Germinal center (tissue), 1 donor: ENCODE data around the gene IFNA14.
"Not testable (repeated sequence)": the region's sequence is repeated elsewhere in the genome, so short reads cannot be mapped to it uniquely, and the experiment has no call there.

ENCODE experiments used
- DNase-seq: peaks from one replicate; pipeline ENCODE4 v3.0.0; 2012; ENCODE audit warnings: mixed read lengths, low spot score

IFNA14 gene

GRCh38 chr9:21239911-21240310, at the start of gene IFNA14:
Gene IFNA14 (minus strand): TSS chr9:21240005. CDS start chr9:21239935, 70 bp downstream.
- no peak for DNase-seq

- no peak for DNase-seq
Measured at GRCh38 chr9:21287280-21287679, 47.5 kb upstream of the IFNA14 start.

GRCh38 chr9:21286659-21287058, 46.9 kb upstream of the IFNA14 start:
- no peak for DNase-seq

GRCh38 chr9:21286099-21286498, 46.3 kb upstream of the IFNA14 start:
- no peak for DNase-seq

- no peak for DNase-seq
Measured at GRCh38 chr9:21281275-21281674, 41.5 kb upstream of the IFNA14 start.

- DNase-seq, result no peak
Measured at GRCh38 chr9:21268347-21268657, 28.5 kb upstream of the IFNA14 start.

- DNase-seq, result no peak
Measured at GRCh38 chr9:21267485-21268346, 27.9 kb upstream of the IFNA14 start.

DNA sequence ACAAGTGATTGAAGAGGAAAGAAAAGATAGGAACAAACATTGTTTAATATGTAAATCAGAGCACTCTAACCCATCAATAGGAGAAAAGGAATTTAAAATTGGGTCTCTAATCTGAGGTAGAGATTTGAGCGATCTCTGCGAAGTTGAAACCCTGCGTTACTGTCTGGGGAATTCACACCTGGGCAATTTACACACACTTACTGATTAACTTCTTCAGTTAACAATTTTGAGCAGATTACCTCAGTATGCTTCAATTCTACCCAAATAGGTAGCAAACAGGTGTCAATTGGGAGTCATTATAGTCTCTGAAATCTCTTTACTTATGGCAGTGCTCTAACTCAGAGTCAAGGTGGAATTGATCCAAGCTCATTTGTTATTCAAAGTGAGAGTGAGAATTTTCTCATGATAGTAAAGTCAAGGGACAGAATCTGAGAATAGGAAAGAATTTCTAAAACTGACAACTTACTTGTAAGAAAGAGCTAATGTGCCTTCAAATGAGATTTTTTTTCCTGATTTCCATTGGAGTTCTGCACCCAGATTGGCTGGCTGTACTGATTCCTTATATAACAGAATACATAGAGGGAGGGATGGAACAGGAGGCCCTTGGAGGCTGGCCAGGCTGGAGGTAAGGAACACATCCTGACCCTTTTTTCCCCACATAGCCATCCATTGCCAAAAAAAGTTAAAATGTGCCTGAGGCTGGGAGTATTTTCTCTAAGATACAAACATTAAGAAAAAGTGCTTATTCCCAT, 27.1 kb upstream of the IFNA14 start:
- DNase-seq, result no peak

- no peak for DNase-seq
Measured at GRCh38 chr9:21265421-21266189, 25.8 kb upstream of the IFNA14 start.

GRCh38 chr9:21255538-21256212, 15.9 kb upstream of the IFNA14 start:
- DNase-seq, result no peak

DNA sequence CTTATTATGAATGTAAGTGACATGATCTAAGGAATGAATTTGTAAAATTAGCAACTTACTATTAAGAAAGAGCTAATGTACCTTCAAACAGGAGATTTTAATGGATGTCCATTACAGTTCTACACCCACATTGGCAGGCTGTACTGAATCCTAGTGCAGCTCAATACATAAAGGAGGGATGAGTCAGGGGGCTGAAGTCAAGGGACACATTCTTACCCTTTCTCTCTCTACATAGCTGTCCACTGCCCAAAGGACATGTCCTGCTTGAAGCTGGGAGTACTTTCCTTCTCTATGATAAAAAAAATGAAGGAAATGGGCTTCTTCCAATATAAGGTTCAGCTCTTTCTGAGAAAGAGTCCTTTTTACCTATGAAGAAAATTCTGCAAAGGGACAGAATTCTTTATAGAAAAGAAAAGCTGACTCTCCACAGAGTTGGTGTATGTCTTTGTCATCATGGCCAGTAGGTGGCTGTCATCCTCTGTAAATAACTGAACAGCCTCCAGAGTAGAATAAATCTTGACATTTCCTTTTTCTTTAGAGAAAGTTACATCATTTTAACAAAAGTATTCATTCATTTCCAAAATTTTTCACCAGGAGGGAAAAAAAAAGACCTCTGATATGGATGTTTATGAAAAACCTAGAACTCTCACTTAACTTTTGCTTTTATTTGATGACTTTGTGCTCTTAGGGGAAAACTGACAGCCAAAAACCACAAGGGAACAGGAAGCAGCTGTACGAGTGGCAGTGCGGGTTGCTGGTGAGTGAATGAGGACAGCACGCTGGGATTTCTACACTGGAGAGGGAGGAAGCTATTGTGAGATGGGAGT, 13.1 kb upstream of the IFNA14 start:
- DNase-seq, result no peak

- no peak for DNase-seq
Measured at GRCh38 chr9:21251638-21252037, 11.8 kb upstream of the IFNA14 start.

DNA sequence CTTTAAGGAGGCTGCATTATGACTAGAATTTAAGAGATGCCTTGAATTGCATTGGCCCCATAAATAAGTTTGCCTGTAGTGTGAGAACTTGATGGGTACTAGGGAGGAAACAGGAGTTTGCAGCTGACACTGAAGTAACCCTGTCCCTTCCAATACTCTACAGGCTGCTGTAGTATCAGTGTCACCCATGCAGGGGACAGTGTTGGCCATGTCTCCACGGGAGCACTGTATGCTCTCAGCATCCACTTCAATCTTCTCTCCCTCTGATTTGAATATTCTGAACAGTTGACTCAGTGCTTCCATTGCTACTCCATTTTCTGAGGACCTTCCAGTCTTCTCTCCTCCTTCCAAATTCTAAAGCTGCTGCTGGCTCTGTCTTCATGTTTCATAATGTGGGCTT, 11.4 kb upstream of the IFNA14 start:
- no peak for DNase-seq

DNA sequence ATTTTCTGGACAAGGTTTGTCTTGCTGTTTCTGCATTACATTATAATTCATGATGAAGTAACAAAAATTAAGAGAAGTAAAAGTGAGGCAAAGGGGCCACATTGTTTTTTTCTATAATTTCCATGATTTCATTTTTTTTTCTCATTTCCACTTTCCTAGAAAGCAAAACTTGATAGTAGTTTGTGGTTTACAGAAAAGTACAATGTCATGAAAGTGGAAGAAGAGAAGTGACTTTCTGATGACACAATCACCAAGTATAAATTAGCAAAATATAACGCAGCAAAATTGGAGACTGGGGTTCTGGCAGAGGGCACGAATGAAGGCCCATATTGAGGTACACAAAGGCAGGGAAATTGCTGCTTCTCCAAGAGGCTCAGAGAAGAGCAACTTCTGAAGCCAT, 5.0 kb upstream of the IFNA14 start:
- DNase-seq, result no peak

GRCh38 chr9:21236360-21236714, 3.5 kb downstream of the IFNA14 start:
- DNase-seq, result not testable (repeated sequence)

- DNase-seq, result not testable (repeated sequence)
Measured at GRCh38 chr9:21235468-21236359, 4.1 kb downstream of the IFNA14 start.

- DNase-seq, result no peak
Measured at GRCh38 chr9:21234153-21234687, 5.6 kb downstream of the IFNA14 start.

DNA sequence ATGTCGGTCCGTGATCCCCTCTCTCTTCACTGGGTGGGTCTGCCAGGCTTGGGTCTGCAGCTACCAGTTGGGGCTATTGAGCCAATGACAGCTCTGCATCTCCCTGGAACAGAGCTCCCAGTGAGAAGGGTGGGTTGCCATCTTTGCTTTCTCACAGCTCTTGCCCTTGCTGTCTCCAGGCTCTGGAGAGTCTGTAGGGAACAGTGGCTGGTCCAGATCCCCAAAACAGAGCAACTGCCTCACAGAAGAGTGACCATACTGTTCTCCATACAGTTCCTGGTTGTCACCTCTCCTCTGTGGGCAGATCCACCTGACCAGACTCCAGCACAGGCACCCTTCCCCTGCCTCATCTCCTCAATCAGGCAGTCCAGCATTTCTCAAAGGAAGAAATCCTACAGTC, 6.5 kb downstream of the IFNA14 start:
- no peak for DNase-seq

- DNase-seq, result no peak
Measured at GRCh38 chr9:21228122-21228521, 11.7 kb downstream of the IFNA14 start, which contains the start of gene IFNA17. Gene IFNA17 (minus strand): TSS chr9:21228222. CDS start chr9:21228173, 49 bp downstream.

DNA sequence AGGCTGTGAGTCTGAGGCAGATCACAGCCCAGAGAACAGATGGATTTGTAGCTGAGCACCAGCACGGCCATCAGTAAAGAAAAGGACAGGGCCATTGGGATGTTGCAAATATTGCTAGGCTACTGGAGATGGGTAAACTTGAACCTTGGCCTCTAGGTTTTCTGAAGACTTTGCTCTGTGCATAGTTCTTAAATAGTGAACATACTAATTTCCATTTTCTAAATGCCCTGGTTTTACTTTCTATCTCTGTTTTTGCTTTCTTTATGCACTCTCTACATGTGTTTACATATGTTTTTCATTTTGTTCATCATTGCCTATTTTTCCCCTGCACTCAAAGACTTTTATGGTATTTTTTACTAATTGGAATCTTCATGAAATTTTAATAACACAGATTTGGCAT, 22.6 kb downstream of the IFNA14 start, which contains the start of gene IFNA16:
Gene IFNA16, minus strand, starts transcription at position 101 of the 400 bp plus-strand sequence. Its CDS starts 6 bp downstream, at position 95.
- DNase-seq, result not testable (repeated sequence)
